Astrocyte (in vitro differentiated cells and primary cell): Measurements from ENCODE around the gene B3GALT2.

Experiments
- EZH2 ChIP-seq: IDR thresholded peaks from 2 replicates; pipeline ENCODE4 v1.6.1; 2012; ENCODE audit warnings: mild to moderate bottlenecking, low read length, inconsistent platforms; ENCODE audit not compliant: insufficient read depth
- TF ChIP-seq, protein P1 (sequence below): IDR thresholded peaks from 2 replicates; pipeline ENCODE4 v1.5.1; 2011; ENCODE audit warnings: low read depth, mild to moderate bottlenecking, inconsistent platforms, low read length, moderate library complexity; ENCODE audit not compliant: insufficient read depth

DNA sequence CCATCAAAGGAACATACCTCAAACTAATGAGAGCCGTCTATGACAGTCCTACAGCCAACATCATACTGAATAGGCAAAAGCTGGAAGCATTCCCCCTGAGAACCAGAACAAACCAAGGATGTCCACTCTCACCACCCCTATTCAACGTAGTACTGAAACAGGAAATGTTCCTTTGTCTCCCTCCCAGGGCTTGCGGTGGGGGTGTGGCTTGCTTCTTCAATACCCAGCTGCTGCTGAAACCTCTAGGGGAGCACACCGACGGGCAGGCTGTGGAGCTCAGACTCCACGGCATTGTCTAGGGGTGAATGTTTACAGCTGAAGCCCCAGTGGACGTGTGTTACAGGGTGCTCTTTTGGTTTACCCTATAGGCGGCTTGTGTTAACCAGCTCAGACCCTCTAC lies 30.5 kb upstream of the B3GALT2 start:
- TF ChIP-seq EZH2: no peak
- TF ChIP-seq, protein P1, sequence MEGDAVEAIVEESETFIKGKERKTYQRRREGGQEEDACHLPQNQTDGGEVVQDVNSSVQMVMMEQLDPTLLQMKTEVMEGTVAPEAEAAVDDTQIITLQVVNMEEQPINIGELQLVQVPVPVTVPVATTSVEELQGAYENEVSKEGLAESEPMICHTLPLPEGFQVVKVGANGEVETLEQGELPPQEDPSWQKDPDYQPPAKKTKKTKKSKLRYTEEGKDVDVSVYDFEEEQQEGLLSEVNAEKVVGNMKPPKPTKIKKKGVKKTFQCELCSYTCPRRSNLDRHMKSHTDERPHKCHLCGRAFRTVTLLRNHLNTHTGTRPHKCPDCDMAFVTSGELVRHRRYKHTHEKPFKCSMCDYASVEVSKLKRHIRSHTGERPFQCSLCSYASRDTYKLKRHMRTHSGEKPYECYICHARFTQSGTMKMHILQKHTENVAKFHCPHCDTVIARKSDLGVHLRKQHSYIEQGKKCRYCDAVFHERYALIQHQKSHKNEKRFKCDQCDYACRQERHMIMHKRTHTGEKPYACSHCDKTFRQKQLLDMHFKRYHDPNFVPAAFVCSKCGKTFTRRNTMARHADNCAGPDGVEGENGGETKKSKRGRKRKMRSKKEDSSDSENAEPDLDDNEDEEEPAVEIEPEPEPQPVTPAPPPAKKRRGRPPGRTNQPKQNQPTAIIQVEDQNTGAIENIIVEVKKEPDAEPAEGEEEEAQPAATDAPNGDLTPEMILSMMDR: no peak
